HG03378 (cell line): ENCODE results near the gene NPIPA7.
"Not testable (repeated sequence)": the region's sequence is repeated elsewhere in the genome, so short reads cannot be mapped to it uniquely, and the experiment has no call there.

ENCODE experiments used
- ATAC-seq: cut with Tn5 transposase; IDR thresholded peaks from one replicate; pipeline ENCODE4 v1.9.1; 2021; ENCODE audit warnings: mild to moderate bottlenecking, moderate library complexity; ENCODE audit not compliant: unreplicated experiment

Gene NPIPA7

GRCh38 chr16:16417914-16418544, 39.1 kb downstream of the NPIPA7 start:
- not testable (repeated sequence) for ATAC-seq

GRCh38 chr16:16420515-16420914, 41.6 kb downstream of the NPIPA7 start:
- not testable (repeated sequence) for ATAC-seq

DNA sequence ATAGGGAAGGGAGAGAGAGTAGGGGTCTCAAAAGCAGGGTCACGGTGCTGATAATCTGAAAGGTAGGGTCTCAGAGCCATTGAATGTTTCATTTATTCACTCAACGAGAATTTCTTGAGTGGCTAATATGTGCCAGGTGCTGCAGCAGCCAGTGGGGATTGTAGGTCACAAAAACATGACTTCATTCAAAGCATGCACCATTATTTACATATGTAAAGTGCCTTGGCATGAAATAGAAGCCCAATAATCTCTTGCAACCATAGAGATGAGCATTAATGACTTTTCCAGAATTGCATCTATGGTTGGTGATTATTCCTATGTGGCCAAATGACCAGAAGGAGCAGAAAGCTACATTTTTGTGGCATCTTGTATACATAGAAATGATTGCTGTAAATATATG, 46.2 kb downstream of the NPIPA7 start:
- not testable (repeated sequence) for ATAC-seq

DNA sequence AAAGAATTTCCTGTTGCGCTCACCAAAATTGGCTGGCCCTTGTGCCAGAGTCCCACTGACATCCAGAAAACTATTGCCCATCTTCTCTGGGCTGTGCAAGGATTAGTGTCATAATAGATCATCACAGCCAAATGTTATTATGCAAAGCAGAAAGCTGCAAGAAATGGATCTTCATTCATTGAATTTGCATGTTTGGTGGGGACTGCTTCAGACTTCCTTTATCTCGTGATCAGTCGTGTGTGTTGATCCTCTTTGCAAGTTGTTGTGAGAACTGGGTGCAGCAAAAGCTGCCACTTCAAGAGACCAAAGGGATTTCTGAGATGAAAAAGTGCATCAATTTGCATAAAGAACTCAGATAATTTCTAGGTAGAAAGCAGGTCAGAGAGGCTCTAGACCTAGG, 52.2 kb downstream of the NPIPA7 start:
- not testable (repeated sequence) for ATAC-seq

DNA sequence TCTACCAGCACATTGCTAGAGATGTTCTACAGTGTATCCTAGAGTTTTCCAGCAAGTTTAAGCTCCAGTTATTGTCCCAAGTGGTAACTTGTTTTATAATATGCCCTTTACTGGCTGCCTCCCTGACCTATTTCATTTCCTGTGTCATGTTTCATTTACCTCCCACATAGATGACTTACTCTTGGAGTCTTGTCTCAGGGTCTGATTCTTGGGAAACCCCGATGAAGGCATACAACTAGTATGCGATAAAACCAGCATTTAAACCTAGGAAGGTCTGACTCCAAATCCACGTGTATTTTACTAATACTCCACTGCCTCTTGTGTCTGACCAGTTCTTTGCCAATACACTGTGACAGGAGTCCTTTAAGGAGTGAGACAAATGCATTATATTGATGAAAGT, 55.8 kb downstream of the NPIPA7 start:
- not testable (repeated sequence) for ATAC-seq

DNA sequence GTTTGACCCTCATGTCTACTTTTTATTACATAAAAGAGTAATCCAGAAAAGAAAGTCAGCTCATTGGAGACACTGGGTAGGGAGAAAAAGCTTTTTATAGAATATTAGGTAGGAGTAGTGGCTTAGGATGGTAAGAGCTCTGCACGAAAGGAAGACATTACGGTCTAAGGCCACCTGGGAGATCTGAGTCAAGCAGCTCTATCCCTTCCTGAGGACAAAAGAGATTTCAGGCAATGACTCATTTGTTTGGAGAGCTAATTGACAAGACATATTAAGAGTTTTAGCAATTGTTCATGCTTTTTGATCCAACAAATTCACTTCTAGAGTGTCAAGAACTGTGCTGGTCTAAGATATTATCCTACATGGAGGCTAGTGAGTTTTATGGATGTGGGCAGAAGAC, 62.5 kb downstream of the NPIPA7 start:
- ATAC-seq, result not testable (repeated sequence)
